HUES64 (cell line): ENCODE results near the gene ANKRD22.
"Not testable (repeated sequence)": the region's sequence is repeated elsewhere in the genome, so short reads cannot be mapped to it uniquely, and the experiment has no call there.

Experiments
- H3K27ac ChIP-seq: 2 replicates; pipeline ENCODE4 v1.7.0; 2013; ENCODE audit warnings: low read depth, low read length, inconsistent platforms
- H3K27me3 ChIP-seq: 2 replicates; pipeline ENCODE4 v1.6.1; 2013; ENCODE audit warnings: mild to moderate bottlenecking, low read length; ENCODE audit not compliant: insufficient read depth
- H3K36me3 ChIP-seq: 2 replicates; pipeline ENCODE4 v1.6.1; 2013; ENCODE audit warnings: mild to moderate bottlenecking, low read length; ENCODE audit not compliant: insufficient read depth
- H3K4me1 ChIP-seq: 2 replicates; pipeline ENCODE4 v1.6.1; 2013; ENCODE audit warnings: mild to moderate bottlenecking, low read length, moderate library complexity; ENCODE audit not compliant: insufficient read depth
- H3K4me3 ChIP-seq: 2 replicates; pipeline ENCODE4 v1.5.1; 2013; ENCODE audit warnings: mild to moderate bottlenecking, low read length, moderate library complexity
- H3K9ac ChIP-seq: 2 replicates; pipeline ENCODE4 v1.6.1; 2013; ENCODE audit warnings: mild to moderate bottlenecking, low read depth, low read length
- H3K9me3 ChIP-seq: 2 replicates; pipeline ENCODE4 v1.6.1; 2013; ENCODE audit warnings: low read depth, low read length; ENCODE audit not compliant: insufficient read depth
- WGBS: fragments of 150-250, 120-280 bp; methylation state at CpG from one replicate; pipeline ENCODE4 v1.1.7; 2013; ENCODE audit warnings: missing lambda C conversion rate; 5-methylcytosine and 5-hydroxymethylcytosine counted together

ANKRD22 gene

GRCh38 chr10:88850712-88851111 lies 932 bp downstream of the ANKRD22 start:
- H3K27ac ChIP-seq = no peak overlapping the region
- H3K4me3 ChIP-seq = no peak overlapping the region
- H3K36me3 ChIP-seq = no peaks in the 10 kb centered on the region
- H3K4me1 ChIP-seq = peaks cover 7% of the 10 kb centered on the region
- H3K27me3 ChIP-seq = no peaks in the 10 kb centered on the region
- no peaks in the 10 kb centered on the region for H3K9me3 ChIP-seq
- H3K9ac ChIP-seq = no peak overlapping the region
- WGBS = 83% methylated on average over 1 of the region's 1 CpG

- WGBS = 94% methylated on average over 1 of the region's 1 CpG
- Histone ChIP-seq H3K27ac (no peak overlapping the region), H3K9me3 (no peaks in the 10 kb centered on the region), H3K4me3 (no peak overlapping the region), H3K36me3 (no peaks in the 10 kb centered on the region), H3K9ac (no peak overlapping the region), H3K27me3 (no peaks in the 10 kb centered on the region), H3K4me1 (peaks cover 7% of the 10 kb centered on the region)
Observed at GRCh38 chr10:88849234-88849633, 2.4 kb downstream of the ANKRD22 start.

- Histone ChIP-seq H3K27me3 (no peaks in the 10 kb centered on the region), H3K4me1 (peaks cover 4% of the 10 kb centered on the region), H3K27ac (no peak overlapping the region), H3K4me3 (no peak overlapping the region), H3K36me3 (no peaks in the 10 kb centered on the region), H3K9ac (no peak overlapping the region), H3K9me3 (no peaks in the 10 kb centered on the region)
- no CpG with 5 or more reads among the region's 1 CpG for WGBS
Observed at GRCh38 chr10:88848499-88848898, 3.1 kb downstream of the ANKRD22 start.

GRCh38 chr10:88843171-88843570 lies 8.5 kb downstream of the ANKRD22 start:
- H3K27ac ChIP-seq = no peak overlapping the region
- H3K9me3 ChIP-seq = no peaks in the 10 kb centered on the region
- no peaks in the 10 kb centered on the region for H3K4me1 ChIP-seq
- no peaks in the 10 kb centered on the region for H3K36me3 ChIP-seq
- WGBS = 92% methylated on average over 4 of the region's 4 CpGs
- H3K9ac ChIP-seq = no peak overlapping the region
- no peak overlapping the region for H3K4me3 ChIP-seq
- H3K27me3 ChIP-seq = no peaks in the 10 kb centered on the region

GRCh38 chr10:88841316-88842111 lies 10.1 kb downstream of the ANKRD22 start:
- Histone ChIP-seq H3K4me3 (no peak overlapping the region), H3K27me3 (no peaks in the 10 kb centered on the region), H3K27ac (no peak overlapping the region), H3K36me3 (no peaks in the 10 kb centered on the region), H3K9me3 (no peaks in the 10 kb centered on the region), H3K4me1 (no peaks in the 10 kb centered on the region), H3K9ac (no peak overlapping the region)
- WGBS = 94% methylated on average over 6 of the region's 6 CpGs

GRCh38 chr10:88840881-88841280 lies 10.8 kb downstream of the ANKRD22 start:
- Histone ChIP-seq H3K27me3 (no peaks in the 10 kb centered on the region), H3K36me3 (no peaks in the 10 kb centered on the region), H3K4me1 (no peaks in the 10 kb centered on the region), H3K4me3 (no peak overlapping the region), H3K9ac (no peak overlapping the region), H3K27ac (no peak overlapping the region), H3K9me3 (no peaks in the 10 kb centered on the region)
- 92% methylated on average over 4 of the region's 5 CpGs for WGBS

GRCh38 chr10:88840104-88840503 lies 11.5 kb downstream of the ANKRD22 start:
- Histone ChIP-seq H3K36me3 (no peaks in the 10 kb centered on the region), H3K27me3 (no peaks in the 10 kb centered on the region), H3K27ac (no peak overlapping the region), H3K4me3 (no peak overlapping the region), H3K4me1 (no peaks in the 10 kb centered on the region), H3K9ac (no peak overlapping the region), H3K9me3 (no peaks in the 10 kb centered on the region)
- no CpG with 5 or more reads among the region's 3 CpGs for WGBS

- H3K9ac ChIP-seq = no peak overlapping the region
- H3K4me3 ChIP-seq = no peak overlapping the region
- 91% methylated on average over 5 of the region's 5 CpGs for WGBS
- H3K36me3 ChIP-seq = no peaks in the 10 kb centered on the region
- H3K4me1 ChIP-seq = no peaks in the 10 kb centered on the region
- H3K27me3 ChIP-seq = no peaks in the 10 kb centered on the region
- H3K9me3 ChIP-seq = no peaks in the 10 kb centered on the region
- no peak overlapping the region for H3K27ac ChIP-seq
Observed at GRCh38 chr10:88838766-88839350, 12.8 kb downstream of the ANKRD22 start.

- H3K4me3 ChIP-seq, H3K9ac ChIP-seq, H3K4me1 ChIP-seq, H3K9me3 ChIP-seq, H3K27ac ChIP-seq, H3K27me3 ChIP-seq, H3K36me3 ChIP-seq: not testable (repeated sequence)
Observed at GRCh38 chr10:88837632-88838031, 14.0 kb downstream of the ANKRD22 start.

GRCh38 chr10:88835910-88836221 lies 15.8 kb downstream of the ANKRD22 start:
- no peak overlapping the region for H3K9ac ChIP-seq
- no peaks in the 10 kb centered on the region for H3K9me3 ChIP-seq
- H3K27ac ChIP-seq = no peak overlapping the region
- H3K27me3 ChIP-seq = no peaks in the 10 kb centered on the region
- H3K4me1 ChIP-seq = no peaks in the 10 kb centered on the region
- no peaks in the 10 kb centered on the region for H3K36me3 ChIP-seq
- no peak overlapping the region for H3K4me3 ChIP-seq
- 43% methylated on average over 2 of the region's 2 CpGs for WGBS

GRCh38 chr10:88835096-88835909 lies 16.3 kb downstream of the ANKRD22 start:
- 14% methylated on average over 8 of the region's 10 CpGs for WGBS
- no peak overlapping the region for H3K27ac ChIP-seq

More at GRCh38 chr10:88835096-88835909, 16.3 kb downstream of the ANKRD22 start:
- Histone ChIP-seq H3K4me1 (no peaks in the 10 kb centered on the region), H3K9me3 (no peaks in the 10 kb centered on the region), H3K9ac (no peak overlapping the region), H3K36me3 (no peaks in the 10 kb centered on the region), H3K4me3 (no peak overlapping the region), H3K27me3 (no peaks in the 10 kb centered on the region)
